ENCODE data around the gene NFU1. TPM values are rescaled to one million over a fixed set of nuclear protein-coding genes. Genes with fewer than 3 reads are reported as not detected.
A peak's percentile ranks its signal among the peaks of the same experiment; 100 is the strongest.

The NFU1 gene
- total RNA-seq, 1 donor from 2014 or later, result 50.7 TPM

DNA sequence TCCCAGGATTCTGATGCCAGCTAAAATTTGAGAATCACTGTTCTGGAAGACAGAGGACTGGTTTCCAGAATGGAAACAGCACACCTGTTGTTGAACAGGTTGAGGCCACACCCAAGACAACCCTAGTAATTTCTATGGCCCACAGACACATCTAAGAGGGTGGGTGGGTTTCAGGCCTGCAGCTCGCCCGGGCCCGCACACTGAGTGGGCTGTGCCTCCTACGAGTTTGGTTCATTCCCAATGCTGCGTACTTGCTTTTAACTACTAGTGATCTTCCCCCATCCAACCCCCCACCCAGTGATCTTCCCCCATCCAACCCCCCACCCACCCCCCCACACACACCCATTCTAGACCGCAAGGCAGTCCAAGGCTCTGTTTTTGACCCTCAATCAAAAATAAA lies 1.3 kb upstream of the NFU1 start:
- Mint-ChIP-seq H3K9me3 (ENCODE audit: unreplicated experiment) (no peaks in the 10 kb centered on the region), H3K36me3 (ENCODE audit: low read depth, unreplicated experiment) (peaks cover 21% of the 10 kb centered on the region), H3K27ac (ENCODE audit: unreplicated experiment) (no peak overlapping the region), H3K27me3 (ENCODE audit: unreplicated experiment) (peaks cover 13% of the 10 kb centered on the region), H3K4me1 (ENCODE audit: unreplicated experiment) (peaks cover 15% of the 10 kb centered on the region), H3K4me3 (ENCODE audit: unreplicated experiment) (no peak overlapping the region)
- DNase-seq (ENCODE audit: low spot score), result no peak
- TF ChIP-seq, protein P1, sequence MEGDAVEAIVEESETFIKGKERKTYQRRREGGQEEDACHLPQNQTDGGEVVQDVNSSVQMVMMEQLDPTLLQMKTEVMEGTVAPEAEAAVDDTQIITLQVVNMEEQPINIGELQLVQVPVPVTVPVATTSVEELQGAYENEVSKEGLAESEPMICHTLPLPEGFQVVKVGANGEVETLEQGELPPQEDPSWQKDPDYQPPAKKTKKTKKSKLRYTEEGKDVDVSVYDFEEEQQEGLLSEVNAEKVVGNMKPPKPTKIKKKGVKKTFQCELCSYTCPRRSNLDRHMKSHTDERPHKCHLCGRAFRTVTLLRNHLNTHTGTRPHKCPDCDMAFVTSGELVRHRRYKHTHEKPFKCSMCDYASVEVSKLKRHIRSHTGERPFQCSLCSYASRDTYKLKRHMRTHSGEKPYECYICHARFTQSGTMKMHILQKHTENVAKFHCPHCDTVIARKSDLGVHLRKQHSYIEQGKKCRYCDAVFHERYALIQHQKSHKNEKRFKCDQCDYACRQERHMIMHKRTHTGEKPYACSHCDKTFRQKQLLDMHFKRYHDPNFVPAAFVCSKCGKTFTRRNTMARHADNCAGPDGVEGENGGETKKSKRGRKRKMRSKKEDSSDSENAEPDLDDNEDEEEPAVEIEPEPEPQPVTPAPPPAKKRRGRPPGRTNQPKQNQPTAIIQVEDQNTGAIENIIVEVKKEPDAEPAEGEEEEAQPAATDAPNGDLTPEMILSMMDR (IDR thresholded peaks at IDR 0.05; ENCODE audit: unreplicated experiment), result no peak

DNA sequence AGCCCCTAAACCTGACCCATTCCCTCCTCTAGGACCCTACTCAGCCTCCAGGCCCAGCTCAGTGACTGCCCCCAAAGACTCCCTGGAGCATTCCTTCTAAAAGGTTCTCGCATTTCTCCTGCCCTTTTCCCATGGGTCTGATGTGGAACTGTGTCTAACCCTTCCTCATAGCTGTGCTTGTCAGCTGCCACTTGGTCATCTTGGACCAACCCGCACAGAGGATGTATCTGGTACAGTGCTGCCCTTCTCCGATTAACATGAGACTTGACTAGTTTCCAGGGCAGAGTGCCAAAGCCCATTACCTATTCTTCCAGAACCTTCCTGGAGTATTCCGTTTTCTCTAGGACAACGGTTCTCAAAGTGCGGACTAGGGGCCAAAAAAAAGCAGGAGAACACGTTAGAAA lies 518 bp upstream of the NFU1 start:
- Mint-ChIP-seq H3K4me3 (ENCODE audit: unreplicated experiment) (peak overlapping the region; percentile 96), H3K27ac (ENCODE audit: unreplicated experiment) (peak overlapping the region; percentile 99), H3K36me3 (ENCODE audit: low read depth, unreplicated experiment) (peaks cover 21% of the 10 kb centered on the region), H3K27me3 (ENCODE audit: unreplicated experiment) (peaks cover 13% of the 10 kb centered on the region), H3K9me3 (ENCODE audit: unreplicated experiment) (no peaks in the 10 kb centered on the region), H3K4me1 (ENCODE audit: unreplicated experiment) (peaks cover 15% of the 10 kb centered on the region)
- TF ChIP-seq, protein P1 (IDR thresholded peaks at IDR 0.05; ENCODE audit: unreplicated experiment), result no peak
- DNase-seq (ENCODE audit: low spot score), result no peak

DNA sequence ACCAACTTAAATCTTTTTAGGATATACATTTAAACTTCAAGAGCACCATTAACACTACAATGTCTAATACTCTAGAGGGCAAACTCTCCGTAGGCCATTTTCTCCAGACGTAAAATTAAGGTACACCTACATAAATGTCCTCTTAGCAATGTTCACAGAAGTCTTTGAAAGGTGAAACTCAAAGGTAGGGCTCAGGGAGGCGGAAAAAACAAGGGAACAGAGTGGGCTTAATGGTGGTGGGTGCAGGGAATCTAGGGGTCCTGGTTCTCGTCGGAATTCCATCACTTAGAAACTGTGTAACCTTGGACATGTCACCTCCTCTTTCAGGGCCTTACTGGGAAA lies 668 bp downstream of the NFU1 start:
- Mint-ChIP-seq H3K27ac (ENCODE audit: unreplicated experiment) (peak overlapping the region; percentile 94), H3K36me3 (ENCODE audit: low read depth, unreplicated experiment) (peaks cover 21% of the 10 kb centered on the region), H3K27me3 (ENCODE audit: unreplicated experiment) (peaks cover 13% of the 10 kb centered on the region), H3K4me3 (ENCODE audit: unreplicated experiment) (peak overlapping the region; percentile 96), H3K4me1 (ENCODE audit: unreplicated experiment) (peaks cover 15% of the 10 kb centered on the region), H3K9me3 (ENCODE audit: unreplicated experiment) (no peaks in the 10 kb centered on the region)
- no peak for DNase-seq (ENCODE audit: low spot score)
- TF ChIP-seq, protein P1 (IDR thresholded peaks at IDR 0.05; ENCODE audit: unreplicated experiment), result no peak

DNA sequence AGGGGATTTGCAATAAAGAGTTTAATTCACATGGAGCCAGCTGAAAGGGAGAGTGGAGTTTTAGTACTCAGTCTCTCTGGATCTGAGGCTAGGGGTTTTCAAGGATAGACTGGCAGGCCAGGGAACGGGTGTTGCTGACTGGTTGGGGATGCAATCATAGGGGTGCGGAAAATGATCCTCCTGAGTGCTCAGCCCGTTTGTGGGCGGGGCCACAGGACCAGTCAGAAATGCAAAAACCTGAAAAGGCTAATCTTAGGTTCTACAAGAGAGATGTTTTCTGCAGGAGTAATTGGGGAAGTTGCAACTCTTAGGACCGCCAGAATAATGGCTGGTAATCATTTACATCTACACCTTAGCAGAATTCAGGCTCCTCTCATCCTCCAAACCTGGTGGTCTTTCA lies 2.5 kb downstream of the NFU1 start:
- peaks cover 13% of the 10 kb centered on the region for H3K27me3 Mint-ChIP-seq (ENCODE audit: unreplicated experiment)
- no peak for DNase-seq (ENCODE audit: low spot score)
- H3K4me1 Mint-ChIP-seq (ENCODE audit: unreplicated experiment), result peaks cover 15% of the 10 kb centered on the region
- TF ChIP-seq, protein P1 (IDR thresholded peaks at IDR 0.05; ENCODE audit: unreplicated experiment), result no peak
- H3K36me3 Mint-ChIP-seq (ENCODE audit: low read depth, unreplicated experiment), result peaks cover 16% of the 10 kb centered on the region
- peak overlapping the region; percentile 13 for H3K4me3 Mint-ChIP-seq (ENCODE audit: unreplicated experiment)
- H3K9me3 Mint-ChIP-seq (ENCODE audit: unreplicated experiment), result no peaks in the 10 kb centered on the region
- H3K27ac Mint-ChIP-seq (ENCODE audit: unreplicated experiment), result no peak overlapping the region

DNA sequence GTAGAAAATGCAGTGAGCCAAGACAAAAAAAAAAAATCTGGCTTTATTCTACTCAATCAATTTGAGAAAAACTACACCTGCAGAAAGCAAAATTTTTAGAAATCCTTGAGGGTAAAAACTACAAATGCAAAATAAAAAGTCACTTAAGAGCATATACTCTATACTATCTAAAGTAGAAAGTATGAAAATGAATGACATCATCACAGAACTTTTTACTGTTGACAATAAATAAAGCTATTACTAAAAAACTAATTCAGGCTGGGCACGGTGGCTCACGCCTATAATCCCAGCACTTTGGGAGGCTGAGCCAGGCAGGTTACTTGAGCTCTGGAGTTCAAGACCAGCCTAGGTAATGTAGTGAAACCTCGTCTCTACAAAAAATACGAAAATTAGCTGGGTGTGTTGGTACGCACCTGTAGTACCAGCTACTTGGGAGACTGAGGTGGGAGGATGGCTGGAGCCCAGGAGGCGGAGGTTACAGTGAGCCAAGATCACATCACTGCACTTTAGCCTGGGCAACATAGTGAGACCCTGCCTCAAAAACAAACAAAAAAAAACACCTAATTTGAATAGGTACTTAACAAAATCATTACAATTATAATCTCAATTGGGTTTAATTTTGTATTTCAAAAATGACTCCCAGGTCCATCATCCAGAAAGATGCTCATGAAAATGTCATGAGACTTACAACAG lies 7.6 kb downstream of the NFU1 start:
- Mint-ChIP-seq H3K4me3 (ENCODE audit: unreplicated experiment) (no peak overlapping the region), H3K27me3 (ENCODE audit: unreplicated experiment) (no peaks in the 10 kb centered on the region), H3K27ac (ENCODE audit: unreplicated experiment) (no peak overlapping the region), H3K4me1 (ENCODE audit: unreplicated experiment) (no peaks in the 10 kb centered on the region), H3K36me3 (ENCODE audit: low read depth, unreplicated experiment) (no peaks in the 10 kb centered on the region), H3K9me3 (ENCODE audit: unreplicated experiment) (no peaks in the 10 kb centered on the region)
- TF ChIP-seq, protein P1 (IDR thresholded peaks at IDR 0.05; ENCODE audit: unreplicated experiment), result no peak
- DNase-seq (ENCODE audit: low spot score), result no peak
